Medulla oblongata (tissue), 1 donor: Measurements from ENCODE around the gene ZNF362.

Experiments used
- DNase-seq: peaks from one replicate; pipeline ENCODE4 v3.0.0-alpha.2; 2015; ENCODE audit errors: extremely low spot score

The ZNF362 gene

DNA sequence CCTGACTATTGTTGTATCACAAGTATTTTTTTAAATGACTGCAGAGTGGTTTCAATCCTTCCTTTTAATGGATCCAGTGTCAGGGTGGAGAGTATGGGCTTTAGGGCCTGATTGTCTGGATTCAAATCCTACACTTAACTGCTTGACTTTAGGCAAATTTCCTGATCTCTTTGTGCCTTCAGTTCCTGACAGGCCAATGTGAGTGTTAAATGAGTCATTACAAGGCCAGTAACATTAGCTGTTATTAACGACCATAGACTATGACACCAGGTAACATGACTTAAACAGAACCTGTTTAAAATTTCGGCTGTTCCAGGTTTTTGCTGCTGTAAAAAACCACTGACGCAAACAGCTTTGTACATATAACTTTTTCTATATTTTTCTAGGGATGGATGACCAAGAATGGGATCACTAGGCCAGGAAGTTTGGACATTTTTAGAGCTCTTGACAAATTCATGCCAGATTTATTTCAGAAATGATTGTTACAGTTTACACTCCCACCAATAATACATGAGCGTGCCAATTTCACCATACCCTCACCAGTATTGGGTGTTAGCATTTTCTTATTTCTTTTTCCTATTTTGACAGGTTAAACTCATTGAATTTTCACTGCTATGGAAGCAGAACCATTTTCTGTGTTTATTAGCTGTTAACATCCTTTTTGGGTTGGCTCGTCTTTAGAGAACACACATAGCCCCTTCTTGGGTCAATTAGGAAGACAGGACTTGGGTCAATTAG lies 11.3 kb downstream of the ZNF362 start:
- DNase-seq: no peak

GRCh38 chr1:33268457-33268856 lies 12.2 kb downstream of the ZNF362 start:
- DNase-seq: no peak

DNA sequence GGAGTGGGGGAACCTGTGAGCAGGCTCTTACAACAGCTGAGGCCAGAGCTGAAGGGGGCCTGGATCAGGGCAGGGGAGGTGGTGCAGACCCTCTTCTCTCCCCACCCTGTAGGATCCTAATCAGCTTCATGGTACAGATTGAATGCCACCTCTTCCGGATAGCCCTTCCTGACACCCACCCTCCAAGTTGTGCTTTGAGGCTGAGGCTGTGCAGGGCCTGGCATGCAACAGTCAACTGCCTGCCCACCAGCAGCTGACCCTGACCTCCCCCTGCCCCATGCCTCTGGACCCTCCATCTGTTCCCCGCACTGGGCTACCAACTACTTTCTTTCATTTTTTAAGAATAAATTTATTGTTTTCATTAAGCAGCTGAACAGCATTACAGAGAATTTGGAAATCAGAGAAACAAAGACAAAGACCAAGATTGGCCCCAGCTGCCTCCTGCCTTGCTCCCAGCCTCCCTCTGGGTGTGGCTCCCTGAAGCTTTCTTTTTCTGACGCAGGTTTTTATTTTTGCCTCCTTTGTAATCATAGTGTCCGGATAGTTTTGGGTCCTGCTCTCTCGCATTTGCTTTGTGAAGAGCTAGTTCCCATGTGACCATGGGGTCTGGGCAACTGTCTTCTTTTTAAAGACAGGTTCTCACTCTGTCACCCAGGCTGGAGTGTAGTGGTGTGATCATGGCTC lies 12.8 kb downstream of the ZNF362 start:
- no peak for DNase-seq

GRCh38 chr1:33269621-33270020 lies 13.3 kb downstream of the ZNF362 start:
- no peak for DNase-seq

DNA sequence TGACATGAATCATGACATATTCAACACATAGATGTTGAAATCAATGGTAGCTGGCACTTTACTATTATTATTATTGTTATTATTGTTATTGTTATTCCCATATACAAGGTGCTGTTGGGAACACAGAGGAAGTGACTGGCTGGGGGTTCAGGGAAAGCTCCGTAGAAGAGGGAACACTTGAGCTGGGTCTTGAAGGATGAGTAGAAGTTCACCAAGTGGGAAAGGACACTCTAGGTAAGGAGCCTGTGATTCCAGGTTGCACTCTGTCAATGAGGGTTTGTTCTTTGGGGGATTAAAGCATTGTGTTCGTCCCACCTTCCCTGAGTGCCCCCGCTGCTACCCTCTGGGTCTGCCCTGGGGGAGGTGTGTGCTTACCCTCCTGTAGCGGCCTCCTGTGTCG lies 14.1 kb downstream of the ZNF362 start:
- DNase-seq: no peak

GRCh38 chr1:33270808-33271465 lies 14.6 kb downstream of the ZNF362 start:
- no peak for DNase-seq

DNA sequence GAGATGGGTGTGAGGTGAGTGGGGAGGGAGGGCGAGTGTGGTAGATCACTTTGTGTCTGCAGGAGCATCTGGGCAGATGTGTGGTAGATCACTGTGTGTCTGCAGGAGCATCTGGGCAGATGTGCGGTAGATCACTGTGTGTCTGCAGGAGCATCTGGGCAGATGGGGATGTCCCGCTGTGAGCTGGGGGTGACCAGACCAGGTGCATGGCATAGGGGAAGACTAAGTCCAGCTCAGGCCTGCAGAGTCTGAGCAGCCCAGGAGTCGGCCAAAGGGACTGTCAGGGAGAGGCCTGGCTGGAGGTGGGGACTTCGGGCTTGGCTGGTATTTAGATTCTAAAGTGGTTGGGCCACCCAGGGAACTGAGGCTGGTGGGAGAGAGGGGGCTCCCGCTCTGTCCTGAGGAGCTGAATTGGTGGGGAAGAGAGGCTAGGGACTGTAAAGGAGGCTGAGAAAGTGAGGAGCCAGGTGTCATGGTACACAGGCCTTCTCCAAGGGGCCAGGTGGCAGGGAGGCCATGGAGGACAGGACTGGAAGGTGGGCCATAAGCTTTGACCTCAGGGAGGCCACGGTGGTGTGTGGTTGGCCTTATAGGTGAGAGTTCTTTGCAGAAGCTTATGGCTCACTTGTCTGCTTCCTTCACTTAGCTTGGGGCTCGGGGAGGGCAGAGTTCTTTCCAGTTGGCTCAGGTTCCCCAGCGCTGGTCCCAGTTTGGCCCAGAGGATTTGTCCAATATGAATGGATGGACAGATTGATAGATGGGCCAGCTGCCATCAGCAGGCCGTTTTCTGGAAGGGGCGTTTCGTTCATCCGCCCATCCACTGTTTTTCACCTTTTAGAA lies 15.6 kb downstream of the ZNF362 start:
- no peak for DNase-seq

DNA sequence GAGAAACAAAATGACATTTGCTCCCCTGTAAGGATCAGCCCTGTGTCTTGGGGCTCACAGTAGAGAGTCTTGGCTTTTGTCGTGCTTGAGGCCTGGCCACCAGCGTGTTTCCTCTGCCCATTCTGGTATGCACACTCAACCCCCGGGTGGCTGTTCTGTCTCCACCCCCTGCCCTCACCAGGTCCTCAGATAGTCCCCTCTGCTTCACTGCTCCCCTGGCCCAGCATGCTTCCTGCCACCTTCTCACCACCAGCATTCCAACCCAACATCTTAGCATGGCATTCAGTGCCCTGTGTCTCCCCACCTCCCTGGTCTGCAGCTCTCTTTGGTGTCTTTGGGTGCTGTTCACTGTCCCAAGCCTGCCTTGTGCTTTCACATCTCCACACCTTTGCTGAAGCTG lies 16.2 kb downstream of the ZNF362 start:
- no peak for DNase-seq

- no peak for DNase-seq
Measured at GRCh38 chr1:33272930-33273329, 16.6 kb downstream of the ZNF362 start.

GRCh38 chr1:33273406-33273805 lies 17.1 kb downstream of the ZNF362 start:
- DNase-seq: no peak

GRCh38 chr1:33273961-33274371 lies 17.7 kb downstream of the ZNF362 start:
- DNase-seq: no peak

GRCh38 chr1:33274446-33274845 lies 18.2 kb downstream of the ZNF362 start:
- no peak for DNase-seq

DNA sequence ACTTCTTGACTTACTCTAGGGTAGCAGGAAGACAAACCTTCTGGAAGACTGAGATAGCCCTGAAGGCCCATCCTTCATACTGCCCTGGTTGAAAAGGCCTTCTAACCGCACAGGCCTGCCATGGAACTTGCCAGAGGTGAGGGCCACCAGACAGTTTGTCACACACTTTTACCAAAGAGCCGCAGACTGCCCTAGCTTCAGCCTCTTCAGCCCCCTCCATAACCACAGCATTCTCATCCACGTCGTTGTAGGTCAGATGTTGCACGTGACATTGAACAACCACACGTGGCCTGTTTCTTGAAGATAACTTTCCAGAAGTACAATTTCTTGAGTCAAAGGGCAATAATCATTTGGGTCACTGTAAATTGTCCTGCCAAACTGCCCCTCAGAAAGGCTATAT lies 18.9 kb downstream of the ZNF362 start:
- no peak for DNase-seq

DNA sequence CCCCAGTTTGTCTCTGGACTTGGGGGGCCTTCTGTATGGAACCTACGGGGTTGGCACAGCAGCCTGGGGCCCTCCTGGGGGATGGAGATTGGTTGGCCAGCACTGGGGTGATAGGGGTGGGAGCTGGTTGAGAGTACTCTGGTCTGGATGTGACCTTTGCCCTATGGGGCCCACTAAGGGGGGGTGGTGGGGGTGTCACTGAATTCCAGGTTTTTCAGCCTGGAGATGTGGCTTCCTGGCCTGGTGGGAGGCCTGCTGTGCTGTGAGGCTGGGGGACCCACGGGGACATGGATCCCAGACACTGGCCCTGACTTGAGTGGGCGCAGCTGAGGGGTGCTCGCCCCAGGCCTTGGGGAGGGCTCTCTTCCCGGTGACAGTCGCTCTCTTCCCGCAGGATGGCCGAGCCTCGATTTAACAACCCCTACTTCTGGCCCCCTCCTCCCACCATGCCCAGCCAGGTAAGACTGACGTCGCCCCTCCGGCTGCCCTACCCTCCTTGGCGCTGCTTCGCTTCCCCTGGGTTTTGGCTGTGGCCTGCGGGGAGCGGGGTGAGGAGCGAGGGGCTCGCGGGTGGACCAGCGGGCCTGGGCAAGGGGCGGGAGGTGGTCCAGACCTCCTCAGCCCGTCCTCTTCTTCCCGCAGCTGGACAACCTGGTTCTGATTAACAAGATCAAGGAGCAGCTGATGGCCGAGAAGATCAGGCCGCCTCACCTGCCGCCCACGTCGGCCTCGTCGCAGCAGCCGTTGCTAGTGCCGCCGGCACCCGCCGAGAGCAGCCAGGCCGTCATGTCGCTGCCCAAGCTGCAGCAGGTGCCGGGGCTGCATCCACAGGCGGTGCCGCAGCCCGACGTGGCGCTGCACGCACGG lies 19.6 kb downstream of the ZNF362 start:
- DNase-seq: no peak

DNA sequence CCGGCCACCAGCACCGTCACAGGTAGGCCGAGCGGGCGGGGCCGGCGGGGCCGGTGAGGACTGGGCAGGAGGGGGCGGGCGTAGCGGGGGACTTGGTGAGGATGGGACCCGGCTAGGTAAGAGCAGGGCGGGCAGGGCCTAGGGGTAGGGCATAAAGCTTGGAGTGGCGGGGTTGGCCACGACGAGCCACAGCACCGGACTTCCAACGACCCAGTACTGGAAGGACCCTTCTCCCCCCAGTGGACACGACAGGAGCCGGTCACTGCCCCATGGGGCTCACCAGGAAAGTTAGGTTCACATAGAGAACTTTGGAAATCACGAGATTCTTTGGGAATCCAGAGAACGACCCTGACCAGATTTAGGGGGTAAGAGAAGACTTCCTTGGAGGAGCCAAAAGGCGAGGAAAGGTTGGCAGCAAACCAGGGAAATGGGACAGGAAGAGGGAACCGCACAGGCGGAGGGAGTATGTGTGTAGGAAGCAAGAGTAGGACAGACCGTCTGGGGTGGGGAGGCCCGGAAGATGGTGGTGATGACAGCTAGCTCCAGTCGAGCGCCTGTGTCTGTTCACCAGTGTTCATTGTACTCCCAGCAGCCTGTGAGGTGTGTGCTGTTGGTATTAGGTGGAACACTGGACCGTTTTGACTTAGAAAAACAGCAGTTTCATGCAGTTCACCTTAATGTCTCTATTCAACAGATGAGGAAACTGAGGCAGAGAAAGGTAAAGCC lies 20.4 kb downstream of the ZNF362 start:
- no peak for DNase-seq

DNA sequence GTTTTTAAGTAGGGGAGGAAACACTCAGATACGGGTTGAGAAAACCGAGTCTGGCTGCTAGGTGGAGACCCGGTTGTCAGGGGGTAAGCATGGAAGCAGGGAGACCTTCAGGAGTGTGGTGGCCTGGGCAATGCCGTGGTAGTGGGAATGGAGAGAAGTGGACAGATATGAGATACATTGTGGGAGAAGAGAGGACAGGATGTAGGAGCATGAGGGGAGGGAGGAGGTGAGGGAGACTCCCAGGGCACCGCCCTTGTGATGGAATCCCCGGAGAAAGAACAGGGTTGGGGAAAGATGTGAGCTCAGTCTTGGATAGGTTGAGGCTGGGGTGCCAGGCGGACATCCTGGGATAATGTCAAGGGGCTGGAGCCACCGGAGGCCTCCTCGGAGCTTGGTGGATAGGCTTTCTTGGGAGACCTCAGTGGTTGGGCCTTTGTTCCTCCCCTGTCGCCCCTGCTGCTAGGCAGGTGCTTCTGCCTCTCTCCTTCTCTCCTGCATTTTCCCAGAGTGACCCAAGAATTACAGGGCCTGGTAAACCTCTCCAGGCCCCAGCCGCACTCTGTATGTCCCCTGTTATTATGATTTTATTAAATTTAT lies 21.3 kb downstream of the ZNF362 start:
- no peak for DNase-seq

- DNase-seq: no peak
Measured at GRCh38 chr1:33280091-33280661, 23.9 kb downstream of the ZNF362 start.

- DNase-seq: no peak
Measured at GRCh38 chr1:33281554-33282303, 25.4 kb downstream of the ZNF362 start.

DNA sequence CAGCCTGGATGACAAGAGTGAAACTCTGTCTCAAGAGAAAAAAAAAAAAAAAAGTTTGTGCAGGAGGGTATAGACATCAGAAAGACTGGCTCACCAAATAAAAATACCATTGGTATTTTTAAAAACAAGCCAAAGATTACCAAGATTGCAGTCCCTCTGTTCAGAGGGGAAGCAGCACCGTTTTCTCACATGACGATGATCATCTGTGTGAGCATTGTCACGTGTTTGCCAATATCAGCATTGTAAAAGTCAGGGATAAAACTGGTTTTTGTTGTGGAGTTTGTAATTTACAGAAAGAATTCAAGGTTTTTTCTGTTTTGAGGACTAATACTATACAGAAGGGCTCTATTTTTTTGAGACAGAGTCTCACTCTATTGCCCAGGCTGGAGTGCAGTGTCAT lies 26.5 kb downstream of the ZNF362 start:
- DNase-seq: no peak
